DND-41 (cell line): ENCODE results near the gene LRRC47.

Experiments
- EZH2 ChIP-seq: IDR thresholded peaks from 3 replicates; pipeline ENCODE4 v1.6.1; 2012; ENCODE audit warnings: borderline replicate concordance, low read depth, mild to moderate bottlenecking, moderate library complexity, low read length, inconsistent platforms; ENCODE audit not compliant: severe bottlenecking
- TF ChIP-seq, protein P1 (sequence below): IDR thresholded peaks from 2 replicates; pipeline ENCODE4 v1.5.1; 2012; ENCODE audit warnings: borderline replicate concordance, low read length, moderate library complexity, mild to moderate bottlenecking; ENCODE audit not compliant: poor library complexity, severe bottlenecking; ENCODE audit errors: extremely low read depth

DNA sequence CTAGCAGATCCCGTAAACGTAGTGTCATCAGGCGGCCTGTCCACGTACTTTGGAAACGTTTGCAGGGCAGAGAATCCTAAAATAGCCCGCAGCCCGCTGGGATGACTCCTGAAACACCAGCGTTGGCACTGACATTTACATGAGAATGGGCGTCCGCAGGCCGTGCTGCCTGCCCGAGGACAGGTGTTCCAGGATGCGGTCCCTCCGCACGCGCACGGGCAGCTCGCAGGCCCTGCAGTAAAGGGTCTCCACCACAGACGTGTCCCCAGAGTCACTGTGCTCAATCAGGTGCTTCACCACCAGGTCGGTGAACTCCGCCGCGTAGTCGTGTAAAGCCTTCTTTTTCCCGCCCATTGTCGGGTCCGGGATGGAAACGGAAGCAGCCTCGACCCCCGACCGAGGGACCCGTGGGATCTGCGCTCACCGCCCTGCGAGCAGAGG, 49.9 kb downstream of the LRRC47 start:
- TF ChIP-seq, protein P1, sequence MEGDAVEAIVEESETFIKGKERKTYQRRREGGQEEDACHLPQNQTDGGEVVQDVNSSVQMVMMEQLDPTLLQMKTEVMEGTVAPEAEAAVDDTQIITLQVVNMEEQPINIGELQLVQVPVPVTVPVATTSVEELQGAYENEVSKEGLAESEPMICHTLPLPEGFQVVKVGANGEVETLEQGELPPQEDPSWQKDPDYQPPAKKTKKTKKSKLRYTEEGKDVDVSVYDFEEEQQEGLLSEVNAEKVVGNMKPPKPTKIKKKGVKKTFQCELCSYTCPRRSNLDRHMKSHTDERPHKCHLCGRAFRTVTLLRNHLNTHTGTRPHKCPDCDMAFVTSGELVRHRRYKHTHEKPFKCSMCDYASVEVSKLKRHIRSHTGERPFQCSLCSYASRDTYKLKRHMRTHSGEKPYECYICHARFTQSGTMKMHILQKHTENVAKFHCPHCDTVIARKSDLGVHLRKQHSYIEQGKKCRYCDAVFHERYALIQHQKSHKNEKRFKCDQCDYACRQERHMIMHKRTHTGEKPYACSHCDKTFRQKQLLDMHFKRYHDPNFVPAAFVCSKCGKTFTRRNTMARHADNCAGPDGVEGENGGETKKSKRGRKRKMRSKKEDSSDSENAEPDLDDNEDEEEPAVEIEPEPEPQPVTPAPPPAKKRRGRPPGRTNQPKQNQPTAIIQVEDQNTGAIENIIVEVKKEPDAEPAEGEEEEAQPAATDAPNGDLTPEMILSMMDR = no peak
- TF ChIP-seq EZH2 = no peak
